IPS DF 6.9 (cell line): ENCODE measurements around the gene SMIM7.

Experiments used
- DNase-seq: peaks from one replicate; pipeline ENCODE4 v3.0.0-alpha.2; 2013; ENCODE audit warnings: low read depth, low spot score
- H3K27ac ChIP-seq: one replicate; pipeline ENCODE4 v1.5.1; 2013; ENCODE audit warnings: low read length, control low read depth
- H3K27me3 ChIP-seq: 2 replicates; pipeline ENCODE4 v1.6.1; 2013; ENCODE audit warnings: mild to moderate bottlenecking, low read length; ENCODE audit not compliant: control insufficient read depth, insufficient read depth
- H3K36me3 ChIP-seq: 2 replicates; pipeline ENCODE4 v1.6.1; 2013; ENCODE audit warnings: low read length; ENCODE audit not compliant: control insufficient read depth, insufficient read depth
- H3K4me1 ChIP-seq: 2 replicates; pipeline ENCODE4 v1.6.1; 2013; ENCODE audit warnings: low read length; ENCODE audit not compliant: control insufficient read depth, insufficient read depth
- H3K4me3 ChIP-seq: 2 replicates; pipeline ENCODE4 v1.5.1; 2013; ENCODE audit warnings: mild to moderate bottlenecking, low read length
- H3K9me3 ChIP-seq: 2 replicates; pipeline ENCODE4 v1.6.1; 2013; ENCODE audit warnings: low read length, inconsistent platforms; ENCODE audit not compliant: control insufficient read depth, insufficient read depth
- WGBS: extraction: QIAGEN DNeasy Blood & Tissue Kit; methylation state at CpG from one replicate; pipeline ENCODE4 v1.1.7; 2013; ENCODE audit warnings: mixed read lengths, missing lambda C conversion rate; ENCODE audit not compliant: insufficient read length, insufficient coverage; 5-methylcytosine and 5-hydroxymethylcytosine counted together

The SMIM7 gene

GRCh38 chr19:16600824-16601223, 59.1 kb downstream of the SMIM7 start:
- no peaks in the 10 kb centered on the region for H3K36me3 ChIP-seq
- H3K27ac ChIP-seq, result no peak overlapping the region
- H3K27me3 ChIP-seq, result no peaks in the 10 kb centered on the region
- DNase-seq, result no peak
- H3K4me3 ChIP-seq, result no peak overlapping the region
- H3K9me3 ChIP-seq, result no peaks in the 10 kb centered on the region
- no peaks in the 10 kb centered on the region for H3K4me1 ChIP-seq
- no CpG with 5 or more reads among the region's 5 CpGs for WGBS

GRCh38 chr19:16599655-16600346, 60.1 kb downstream of the SMIM7 start:
- H3K4me1 ChIP-seq, result no peaks in the 10 kb centered on the region
- DNase-seq, result no peak
- H3K36me3 ChIP-seq, result no peaks in the 10 kb centered on the region
- H3K27me3 ChIP-seq, result no peaks in the 10 kb centered on the region
- WGBS, result no CpG with 5 or more reads among the region's 6 CpGs
- no peaks in the 10 kb centered on the region for H3K9me3 ChIP-seq
- H3K4me3 ChIP-seq, result no peak overlapping the region
- H3K27ac ChIP-seq, result no peak overlapping the region

DNA sequence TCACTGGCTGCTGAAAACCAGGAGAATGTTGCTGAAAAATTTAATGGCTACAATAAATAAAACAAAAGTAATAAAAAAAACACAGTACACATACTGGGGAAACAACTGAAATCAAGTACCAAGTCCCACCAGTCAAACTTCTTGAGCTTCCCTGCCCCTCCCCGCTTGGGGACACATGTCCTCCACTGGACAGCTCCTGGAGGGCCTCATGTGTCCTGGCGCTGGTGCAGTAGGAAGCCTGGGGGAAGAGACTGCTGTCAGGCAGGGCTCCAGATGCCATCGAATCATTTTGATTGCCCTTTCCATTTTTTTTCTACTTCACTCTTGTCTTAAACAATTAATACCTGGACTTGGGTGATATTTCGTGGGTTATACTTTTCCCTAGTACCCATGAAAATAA, 61.1 kb downstream of the SMIM7 start:
- no peaks in the 10 kb centered on the region for H3K27me3 ChIP-seq
- H3K9me3 ChIP-seq, result no peaks in the 10 kb centered on the region
- no peak overlapping the region for H3K27ac ChIP-seq
- no peaks in the 10 kb centered on the region for H3K4me1 ChIP-seq
- WGBS, result no CpG with 5 or more reads among the region's 4 CpGs
- no peak for DNase-seq
- no peak overlapping the region for H3K4me3 ChIP-seq
- no peaks in the 10 kb centered on the region for H3K36me3 ChIP-seq

DNA sequence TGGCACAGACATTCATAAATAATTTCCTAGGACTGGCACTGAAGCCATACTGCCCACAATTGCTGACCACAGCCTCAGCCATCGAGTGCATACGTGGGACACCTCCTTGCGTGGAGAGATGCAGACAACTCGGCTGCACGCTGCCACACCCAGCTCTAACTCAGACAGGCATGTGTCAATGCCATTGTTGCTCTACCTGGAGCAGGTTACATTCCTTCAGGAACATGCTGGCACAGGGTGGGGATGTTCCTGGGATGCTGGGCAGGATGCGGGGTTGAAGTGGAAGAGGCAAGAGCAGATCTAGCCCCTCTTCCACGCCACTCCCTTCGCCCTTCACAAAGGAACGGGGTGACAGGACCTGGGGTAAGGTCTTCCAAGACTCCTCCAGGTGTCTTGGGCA, 63.5 kb downstream of the SMIM7 start:
- Histone ChIP-seq H3K27me3 (no peaks in the 10 kb centered on the region), H3K4me3 (no peak overlapping the region), H3K36me3 (no peaks in the 10 kb centered on the region), H3K9me3 (no peaks in the 10 kb centered on the region), H3K4me1 (peaks cover 4% of the 10 kb centered on the region), H3K27ac (no peak overlapping the region)
- no CpG with 5 or more reads among the region's 9 CpGs for WGBS
- DNase-seq, result no peak
